SH-SY5Y (cell line): ENCODE data around the gene BAIAP3.

ENCODE experiments used
- GATA2 ChIP-seq: IDR thresholded peaks from 2 replicates; pipeline ENCODE4 v1.6.1; 2011; ENCODE audit warnings: mild to moderate bottlenecking, low read depth, low read length
- GATA3 ChIP-seq: IDR thresholded peaks from 2 replicates; pipeline ENCODE4 v1.6.1; 2011; ENCODE audit warnings: low read depth, mild to moderate bottlenecking, low read length, moderate library complexity

- TF ChIP-seq GATA3 = no peak
- no peak for TF ChIP-seq GATA2
These were observed 5.9 kb upstream of the BAIAP3 start for GRCh38 chr16:1327619-1327947.
